Hematopoietic multipotent progenitor cell treated with erythropoietin and hydrocortisone succinate and interleukin-3 and kit ligand, for 8 days (in vitro differentiated cells): ENCODE measurements around the gene RRAGD.

Experiments
- DNase-seq: peaks from one replicate; pipeline ENCODE4 v3.0.0-alpha.2; 2015

RRAGD gene

DNA sequence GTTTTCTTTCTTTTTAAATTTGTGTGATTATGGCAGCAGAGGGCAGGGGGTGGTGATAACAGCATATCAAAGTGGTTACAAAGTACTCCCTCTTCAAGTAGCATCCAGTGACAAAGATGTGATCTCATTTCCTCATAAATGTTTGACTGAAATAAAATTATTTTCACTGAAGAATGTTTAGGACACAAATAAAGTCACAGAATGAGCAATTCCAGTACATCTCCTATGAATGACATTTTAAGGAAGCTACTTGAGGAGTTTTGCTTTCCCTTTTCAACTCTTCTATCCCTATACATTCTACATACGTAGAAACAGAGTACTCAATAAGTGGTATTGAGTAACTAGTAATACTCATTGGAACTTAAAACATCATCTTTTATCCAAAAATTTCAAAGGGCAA lies 83.1 kb downstream of the RRAGD start:
- no peak for DNase-seq

DNA sequence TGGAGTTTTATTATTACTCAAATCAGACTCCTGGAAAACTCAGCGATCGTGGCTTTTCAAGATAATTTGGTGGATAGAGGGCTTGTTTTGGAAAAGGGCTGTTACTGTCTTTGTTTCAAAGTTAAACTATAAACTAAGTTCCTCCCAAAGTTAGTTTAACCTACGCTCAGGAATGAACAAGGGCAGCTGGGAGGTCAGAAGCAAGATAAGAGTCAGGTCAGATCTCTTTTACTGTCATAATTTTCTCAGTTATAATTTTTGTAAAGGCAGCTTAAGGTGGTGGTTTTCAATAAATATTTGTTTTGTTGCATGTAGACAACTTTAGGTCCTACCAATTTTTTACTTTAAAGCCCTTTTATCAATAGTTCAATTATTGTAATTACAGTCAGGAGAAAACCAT lies 87.8 kb downstream of the RRAGD start:
- DNase-seq: no peak

- DNase-seq: no peak
Observed at GRCh38 chr6:89323511-89323971, 88.5 kb downstream of the RRAGD start.

DNA sequence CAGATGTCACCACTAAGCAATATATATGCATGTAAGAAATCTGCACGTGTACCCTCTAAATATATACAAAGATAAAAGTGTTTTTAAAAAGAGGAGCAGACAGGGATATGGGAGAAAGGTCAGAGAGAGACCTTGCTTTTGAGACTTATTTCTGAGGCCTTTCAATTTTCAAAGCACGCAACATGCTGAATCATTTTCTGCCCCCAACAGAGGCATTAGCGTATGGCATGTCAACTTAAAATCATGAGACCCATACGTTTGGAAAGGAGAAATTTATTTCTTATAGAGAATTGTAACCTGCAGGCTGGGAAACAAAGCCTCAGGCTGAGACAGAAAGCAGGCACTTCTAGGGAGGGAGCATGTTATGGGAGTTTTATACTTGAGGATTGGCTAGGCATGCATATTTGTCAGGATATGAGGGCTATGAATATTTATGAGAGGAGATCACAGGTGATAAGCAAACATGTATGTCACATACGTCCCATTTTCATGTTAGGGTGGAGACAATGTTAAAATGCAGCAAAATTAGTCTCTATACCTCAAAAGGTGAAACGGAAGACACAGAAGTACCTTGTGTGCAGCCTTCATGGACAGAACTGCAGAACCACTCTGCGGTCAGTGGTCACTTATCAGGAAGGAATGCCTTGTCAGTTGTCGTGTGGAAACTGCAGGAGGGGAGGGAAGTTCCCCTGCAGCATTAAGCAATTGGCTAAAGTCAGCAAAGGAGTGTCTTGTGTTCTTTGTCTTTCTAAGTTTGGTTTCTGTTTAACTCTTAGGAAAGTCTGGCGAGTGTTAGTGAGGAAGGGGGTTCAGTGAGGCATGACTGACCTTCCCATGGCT lies 90.7 kb downstream of the RRAGD start:
- peak; percentile 77 for DNase-seq

GRCh38 chr6:89320012-89320559 lies 92.0 kb downstream of the RRAGD start:
- no peak for DNase-seq

DNA sequence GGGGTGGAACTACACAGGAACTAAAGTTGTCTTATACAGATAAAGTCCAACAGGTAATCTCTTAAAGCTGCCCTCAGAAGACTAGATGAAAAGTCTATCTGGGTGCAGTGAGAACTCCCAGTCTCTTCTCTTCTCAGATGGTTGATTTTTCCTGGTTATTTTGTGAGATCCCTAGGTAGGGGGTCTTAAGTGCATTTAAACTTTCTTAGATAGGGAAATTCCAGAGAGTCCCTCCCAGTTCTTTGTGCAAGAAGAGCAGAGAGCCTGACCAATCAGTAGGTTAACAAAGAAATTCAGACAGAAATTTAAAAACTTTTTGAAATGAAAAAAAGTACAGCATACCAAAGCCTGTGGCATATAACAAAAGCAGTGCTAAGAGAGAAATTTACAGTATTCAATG lies 95.0 kb downstream of the RRAGD start:
- no peak for DNase-seq

GRCh38 chr6:89315249-89315885 lies 96.7 kb downstream of the RRAGD start, which contains the start of gene GABRR2:
GABRR2 (minus strand) TSS chr6:89315299; CDS start chr6:89315165, 134 bp downstream.
- no peak for DNase-seq

DNA sequence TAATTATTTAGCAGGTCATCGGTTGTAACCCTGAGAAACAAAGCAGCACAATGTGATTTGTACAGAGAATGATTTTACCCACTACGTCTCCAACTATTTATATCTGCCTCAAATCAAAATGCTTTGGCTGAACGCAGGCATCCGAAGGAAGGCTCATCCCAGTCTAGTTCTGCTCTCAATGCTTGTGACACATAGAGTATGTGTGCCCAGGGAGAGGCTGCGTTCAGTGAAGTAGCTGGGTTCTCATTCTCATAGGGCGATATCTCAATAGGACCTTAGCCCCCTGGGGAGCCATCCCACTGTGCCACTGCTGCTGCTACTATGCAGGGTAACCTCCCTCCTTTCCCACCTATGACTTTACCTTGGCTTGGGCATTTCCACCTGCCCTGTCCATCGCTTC lies 97.4 kb downstream of the RRAGD start:
- no peak for DNase-seq
